ENCODE data around the gene ITPA.

The ITPA gene

DNA sequence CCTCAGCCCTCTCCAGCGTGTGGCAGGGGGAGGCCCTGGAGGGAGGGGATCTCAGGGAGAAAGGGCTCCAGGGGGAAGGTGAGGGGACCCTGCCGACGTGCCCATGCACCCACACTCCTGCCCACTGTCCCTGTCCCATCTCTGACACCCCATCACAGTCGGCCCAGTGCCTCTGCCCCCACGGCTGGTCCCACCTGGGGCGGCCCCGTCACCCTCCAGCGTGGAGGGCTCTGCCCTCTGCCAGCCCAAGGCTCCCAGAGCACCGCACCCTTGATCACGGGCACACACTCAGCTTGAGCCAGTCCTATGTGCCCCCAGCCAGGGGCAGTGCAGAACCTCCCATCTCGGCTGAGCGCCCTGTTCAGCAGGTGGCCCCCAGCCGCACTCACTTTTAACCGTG lies 20.5 kb downstream of the ITPA start:
- no peak for FAIRE-seq

DNA sequence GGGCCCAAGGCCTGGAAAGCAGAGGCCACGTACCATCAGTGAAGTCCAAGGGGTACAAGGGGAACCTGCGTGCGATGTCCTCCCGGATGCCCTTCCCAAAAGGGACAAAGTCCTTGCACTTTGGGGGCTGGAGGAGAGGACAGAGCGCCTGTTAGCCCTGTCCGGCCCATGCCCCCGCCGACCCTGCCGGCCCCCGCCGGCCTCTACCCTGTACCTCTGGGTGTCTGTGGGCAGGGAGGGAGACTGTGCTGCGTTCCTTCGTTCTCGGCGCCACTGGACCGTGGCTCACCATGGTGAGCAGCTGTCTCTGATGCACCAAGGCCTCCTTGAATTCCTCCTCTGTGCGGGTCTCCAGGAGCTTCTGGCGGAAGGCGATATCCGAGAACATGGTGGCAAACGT lies 21.8 kb downstream of the ITPA start:
- no peak for FAIRE-seq

DNA sequence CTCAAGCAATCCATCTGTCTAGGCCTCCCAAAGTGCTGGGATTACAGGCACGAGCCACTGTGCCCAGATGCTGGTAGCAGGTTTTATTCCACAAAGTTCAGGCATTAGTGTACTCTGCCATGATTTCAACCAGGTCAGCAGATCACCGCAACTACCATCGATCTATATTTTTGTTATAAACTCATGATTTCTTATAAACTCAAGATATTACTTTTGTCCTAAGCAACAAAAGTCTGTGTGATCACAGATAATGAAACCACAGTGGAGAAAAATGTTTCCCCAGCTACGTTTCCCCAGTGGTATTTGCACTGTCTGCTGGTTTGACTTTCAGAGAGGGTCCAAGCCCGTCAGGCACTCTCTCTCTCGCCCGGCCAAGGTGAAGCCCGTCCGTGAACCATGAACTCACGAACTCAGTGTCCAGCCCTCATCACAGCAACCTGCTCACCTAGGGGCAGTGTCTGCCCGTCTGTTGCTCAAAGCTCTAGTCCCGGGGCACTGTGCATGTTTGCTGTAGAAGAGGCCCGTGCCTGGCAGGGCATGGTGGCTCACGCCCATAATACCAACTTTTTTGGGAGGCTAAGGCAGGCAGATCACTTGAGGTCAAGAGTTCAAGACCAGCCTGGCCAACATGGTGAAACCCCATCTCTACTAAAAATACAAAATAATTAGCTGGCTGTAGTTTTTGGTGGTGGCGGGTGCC lies 22.7 kb downstream of the ITPA start:
- no peak for FAIRE-seq

DNA sequence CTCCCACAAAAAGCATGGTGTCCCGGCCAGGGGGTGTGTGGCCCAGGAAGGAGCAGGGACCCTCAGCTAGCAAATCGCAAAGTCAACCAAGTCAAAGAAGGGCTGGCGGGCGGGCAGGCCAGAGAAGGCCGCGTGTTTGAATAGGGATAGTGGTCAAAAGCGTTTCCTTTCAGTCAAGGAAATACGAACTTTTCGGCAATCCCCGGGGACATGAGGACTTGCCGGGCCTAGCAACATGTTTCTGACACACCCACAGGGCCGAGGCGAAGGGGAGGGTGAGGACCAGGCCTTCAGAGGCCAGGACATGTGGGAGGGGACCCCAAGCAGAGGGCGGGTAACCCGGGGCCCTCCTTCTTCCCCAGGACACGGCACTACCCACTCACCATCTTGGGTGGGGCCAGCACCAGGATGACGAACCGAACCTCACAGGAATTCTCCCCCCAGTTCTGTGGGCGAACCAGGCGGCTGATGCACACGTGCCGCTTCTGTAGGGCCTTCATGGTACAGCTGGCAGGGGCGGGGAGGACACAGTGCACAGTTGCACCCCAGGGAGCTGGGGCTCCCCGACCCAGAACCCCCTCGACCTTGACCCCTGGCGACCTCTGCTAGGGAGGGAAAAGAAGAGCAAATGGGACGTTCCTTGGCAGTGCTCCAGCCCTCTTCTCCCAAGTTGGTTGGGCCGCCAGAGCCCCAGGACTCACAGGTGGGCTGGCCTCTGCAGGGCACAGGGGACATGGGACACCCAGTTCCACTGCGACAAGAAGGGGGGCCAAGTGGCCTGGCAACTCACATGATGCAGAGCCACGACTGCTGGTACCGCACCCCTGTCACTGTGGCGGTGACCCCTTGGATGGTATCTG lies 24.1 kb downstream of the ITPA start:
- FAIRE-seq = no peak

DNA sequence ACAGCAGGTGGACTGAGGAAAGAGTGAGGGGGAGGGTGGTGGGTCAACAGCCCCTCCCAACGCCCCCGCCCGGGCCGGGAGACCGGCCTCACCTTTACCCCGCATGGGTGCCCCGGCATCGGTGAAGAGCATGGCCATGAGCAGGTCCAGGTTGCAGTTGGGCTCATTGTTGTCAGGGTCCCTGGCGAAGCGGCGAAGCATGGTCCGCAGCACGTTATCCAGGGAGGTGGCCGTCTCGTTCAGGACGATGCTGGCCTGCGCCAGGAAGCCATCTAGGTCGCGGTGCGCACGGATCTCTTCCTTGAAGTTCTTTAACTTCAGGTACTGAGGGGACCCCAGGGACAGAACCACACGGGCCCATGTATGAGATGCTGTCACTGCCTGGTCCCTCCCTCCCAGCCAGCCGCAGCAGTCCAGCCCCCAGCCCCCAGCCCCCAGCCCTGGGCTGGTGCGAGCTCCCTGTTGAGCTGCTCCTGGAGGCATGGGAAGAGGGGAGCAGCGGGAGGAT lies 24.7 kb downstream of the ITPA start:
- FAIRE-seq = no peak

DNA sequence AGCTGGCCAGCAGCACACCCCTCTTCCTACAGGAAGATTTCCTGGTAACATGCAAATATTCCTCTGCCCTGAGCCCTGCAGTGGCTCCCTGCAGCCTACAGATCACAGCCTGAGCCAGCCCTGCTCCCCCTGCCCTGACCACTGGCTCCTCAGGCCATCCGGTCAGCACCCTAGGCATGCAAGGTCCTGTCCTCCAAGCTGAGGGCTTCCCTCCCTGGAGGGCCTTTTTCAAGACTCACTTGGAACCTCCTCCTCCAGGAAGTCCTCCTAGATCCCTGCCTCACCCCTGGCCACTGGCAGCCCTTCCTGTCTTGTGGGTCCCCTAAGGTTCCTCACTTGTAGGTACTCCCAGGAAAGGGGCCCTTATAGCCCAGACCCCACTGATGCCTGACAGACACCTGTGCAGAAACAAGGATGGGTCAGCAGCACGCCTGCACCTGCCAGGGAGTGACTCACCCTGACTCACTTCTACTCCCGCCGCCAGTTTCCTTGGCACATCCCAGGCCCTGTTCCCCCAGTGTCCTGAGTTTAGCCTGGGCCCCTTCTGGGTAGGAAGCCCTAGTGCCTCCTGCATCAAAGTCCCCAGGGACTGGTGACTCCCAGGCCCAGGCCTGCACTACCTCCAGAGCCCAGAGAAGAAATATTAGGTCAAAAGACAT lies 26.5 kb downstream of the ITPA start:
- FAIRE-seq = no peak

DNA sequence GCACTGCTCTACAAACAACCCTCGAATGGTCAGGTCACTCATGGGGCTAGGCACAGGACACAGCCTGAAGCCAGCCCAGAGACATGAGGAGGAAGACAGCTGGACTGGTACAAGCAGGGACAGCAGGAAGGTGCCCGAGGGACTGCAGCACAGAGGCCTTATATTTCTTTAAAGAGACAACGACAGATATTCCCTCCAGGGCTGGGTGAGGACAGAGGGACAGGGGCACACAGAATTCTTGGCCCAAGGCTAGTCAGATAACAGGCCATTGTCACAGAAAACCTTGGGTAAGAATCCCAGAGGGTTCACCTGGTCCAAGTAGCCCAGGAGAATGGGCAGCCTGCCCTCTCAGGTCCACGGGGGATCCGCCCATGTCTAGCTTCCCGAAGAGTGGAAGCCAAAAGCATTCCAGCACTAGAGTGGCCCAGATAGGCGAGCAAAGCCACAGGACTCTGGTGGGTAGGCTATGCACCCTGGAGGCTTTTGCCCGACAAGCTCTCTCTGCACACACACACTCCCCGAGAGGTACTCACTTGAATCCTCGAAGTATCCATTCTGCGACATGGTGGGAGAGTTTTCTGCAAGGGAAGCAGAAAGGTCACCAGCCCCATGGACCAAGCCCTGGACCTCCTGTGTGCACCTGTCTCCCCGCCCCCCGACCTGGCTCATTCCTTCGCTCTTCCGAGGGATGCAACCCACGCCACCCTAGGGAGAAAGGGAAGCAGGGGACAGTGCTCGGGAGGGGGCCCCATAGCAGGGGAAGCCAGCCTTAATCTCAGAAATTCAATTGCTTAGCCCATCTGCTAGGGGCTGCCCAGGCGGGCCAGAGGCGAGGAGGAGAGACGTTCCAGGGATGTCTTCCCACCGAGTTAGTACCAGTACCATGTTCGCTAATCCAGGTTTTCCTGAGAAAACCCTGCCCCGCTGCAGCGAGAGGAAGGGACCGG lies 28.0 kb downstream of the ITPA start:
- no peak for FAIRE-seq

DNA sequence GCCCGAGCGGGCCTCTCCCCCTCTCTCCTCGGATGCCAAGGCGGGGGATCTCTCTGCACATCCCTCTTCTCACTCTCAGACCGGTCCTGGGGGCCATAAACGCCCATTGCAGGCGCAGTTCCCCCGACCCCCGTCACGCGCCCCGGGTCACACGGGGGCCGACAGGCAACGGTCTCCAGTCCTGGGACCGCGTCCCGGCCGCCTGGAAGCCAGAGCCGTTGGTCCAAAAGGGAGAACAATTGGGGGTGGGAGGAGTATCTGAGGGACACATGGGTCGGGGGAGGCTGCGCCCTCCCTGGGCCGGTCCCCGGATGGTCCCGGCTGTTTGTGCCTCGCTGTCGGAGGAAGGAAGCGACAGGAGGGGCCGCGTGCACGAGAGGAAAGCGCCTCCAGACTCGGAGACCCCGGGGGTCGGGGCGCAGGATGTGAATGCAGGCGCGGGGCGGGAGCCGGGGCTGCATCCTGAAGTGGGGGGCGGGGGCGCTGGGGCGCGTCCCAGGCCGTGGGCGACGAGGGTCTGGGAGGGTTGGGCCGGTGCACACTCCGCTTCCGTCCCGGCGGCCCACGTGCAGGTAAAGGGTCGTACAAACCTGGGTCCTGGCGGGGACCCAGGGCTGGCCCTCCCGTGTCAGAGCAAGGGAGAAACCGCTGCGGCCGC lies 28.8 kb downstream of the ITPA start:
- FAIRE-seq = no peak

DNA sequence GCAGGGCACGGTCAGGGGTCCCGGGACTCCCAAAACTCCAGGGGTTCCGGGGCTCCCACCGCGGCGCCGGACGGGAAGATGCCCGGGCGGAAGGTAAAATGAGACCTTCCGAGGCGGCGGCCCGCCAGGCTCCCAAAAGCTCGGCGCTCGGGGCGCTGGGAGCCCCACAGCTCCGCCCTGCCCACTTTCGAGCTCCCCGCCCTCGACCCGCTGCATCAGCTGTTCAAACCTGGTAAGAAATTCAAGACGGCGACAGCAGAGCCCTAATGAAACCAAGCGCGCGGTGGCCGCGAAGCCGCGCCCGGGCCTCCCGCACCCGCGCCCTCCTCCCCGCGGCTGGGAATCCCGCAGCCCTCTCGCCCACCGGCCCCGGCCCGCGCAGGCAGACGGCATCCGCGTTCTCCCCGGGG lies 29.3 kb downstream of the ITPA start:
- FAIRE-seq = no peak

DNA sequence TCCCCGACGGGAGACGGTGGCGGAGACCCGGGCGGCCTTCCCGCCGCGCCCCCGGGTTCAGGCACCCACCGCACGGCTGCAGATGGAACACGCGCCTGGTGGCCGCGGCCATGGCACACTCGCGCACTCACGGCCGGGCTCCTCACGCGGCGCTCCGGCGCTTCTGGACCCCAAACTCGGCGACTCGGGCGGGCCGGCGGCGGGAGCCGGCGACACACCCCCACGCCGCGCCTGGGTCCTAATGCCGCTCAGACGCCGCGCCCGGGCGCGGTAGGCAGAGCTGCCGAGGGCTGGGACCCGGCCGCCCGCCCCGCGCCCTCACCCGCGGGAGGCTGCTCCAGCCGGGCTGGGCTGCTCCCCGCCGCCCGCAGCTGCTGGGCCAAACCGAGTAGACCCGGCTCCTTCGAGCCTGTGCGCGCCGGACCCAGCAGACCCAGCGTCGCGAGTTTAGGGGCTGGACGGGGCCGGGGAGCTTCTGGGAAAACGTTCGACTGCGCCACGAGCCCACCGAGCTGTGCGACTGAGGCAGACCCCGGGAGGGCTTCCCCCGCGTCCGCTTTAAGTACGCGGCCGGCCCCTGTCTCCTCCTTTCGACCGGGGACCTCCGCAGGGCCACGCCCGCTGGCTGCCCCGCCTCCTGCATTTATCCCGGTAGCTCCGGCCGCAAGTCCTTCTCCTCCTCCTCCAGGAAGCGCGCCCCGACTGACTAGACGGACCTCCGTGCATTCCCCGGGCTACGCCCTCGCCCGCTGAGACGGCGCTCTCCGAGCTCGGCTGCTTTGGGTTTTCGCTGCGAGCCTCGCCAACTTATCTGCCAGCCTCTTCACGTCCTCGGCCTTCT lies 29.9 kb downstream of the ITPA start, which contains the start of gene SLC4A11:
Gene SLC4A11 (minus strand): TSS at position 165 of the 841 bp plus-strand sequence. CDS start 53 bp downstream, at position 112.
- no peak for FAIRE-seq

DNA sequence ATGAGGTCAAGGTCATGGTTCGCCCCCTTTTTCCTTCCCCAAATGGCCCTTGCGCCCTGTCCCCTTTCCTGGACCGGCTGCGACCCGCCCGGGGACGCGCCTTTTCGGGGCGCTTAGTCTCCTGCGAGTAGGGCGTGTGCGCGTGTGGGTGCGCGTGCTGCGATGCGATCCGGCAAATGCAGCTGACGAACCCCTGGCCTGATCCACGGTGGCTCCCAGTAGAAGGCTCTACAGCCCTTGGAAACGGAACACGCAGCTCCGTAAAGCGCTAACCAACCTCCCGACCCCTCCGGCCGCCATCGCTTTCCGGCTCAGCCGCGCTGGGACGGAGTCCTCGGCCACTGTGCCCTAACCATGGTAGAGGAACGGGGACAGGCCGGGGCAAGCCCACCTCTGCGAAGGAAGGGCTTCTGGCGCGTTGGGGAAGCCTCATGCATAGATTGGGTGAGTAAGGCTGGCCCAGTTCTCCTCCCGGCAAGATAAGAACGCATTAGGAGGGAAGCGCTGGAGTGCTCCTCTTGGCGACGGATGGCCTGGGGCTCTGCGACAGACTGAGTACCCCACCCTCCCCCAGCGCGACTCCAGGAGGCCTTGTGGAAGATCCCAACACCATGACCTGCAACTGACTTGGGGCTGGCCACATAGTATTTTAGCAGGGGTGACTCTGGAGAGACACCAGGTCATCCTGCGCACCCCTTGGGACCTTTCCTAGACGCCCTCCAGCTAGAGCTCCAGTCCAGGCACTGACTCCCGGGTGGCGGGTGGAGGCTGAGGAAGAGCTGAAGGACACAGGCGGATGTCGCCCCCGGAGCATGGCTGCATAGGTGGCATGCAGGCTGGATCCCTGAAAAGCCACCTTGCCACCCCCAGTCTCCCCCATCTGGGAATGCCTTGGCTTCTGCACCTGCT lies 30.8 kb downstream of the ITPA start:
- no peak for FAIRE-seq

DNA sequence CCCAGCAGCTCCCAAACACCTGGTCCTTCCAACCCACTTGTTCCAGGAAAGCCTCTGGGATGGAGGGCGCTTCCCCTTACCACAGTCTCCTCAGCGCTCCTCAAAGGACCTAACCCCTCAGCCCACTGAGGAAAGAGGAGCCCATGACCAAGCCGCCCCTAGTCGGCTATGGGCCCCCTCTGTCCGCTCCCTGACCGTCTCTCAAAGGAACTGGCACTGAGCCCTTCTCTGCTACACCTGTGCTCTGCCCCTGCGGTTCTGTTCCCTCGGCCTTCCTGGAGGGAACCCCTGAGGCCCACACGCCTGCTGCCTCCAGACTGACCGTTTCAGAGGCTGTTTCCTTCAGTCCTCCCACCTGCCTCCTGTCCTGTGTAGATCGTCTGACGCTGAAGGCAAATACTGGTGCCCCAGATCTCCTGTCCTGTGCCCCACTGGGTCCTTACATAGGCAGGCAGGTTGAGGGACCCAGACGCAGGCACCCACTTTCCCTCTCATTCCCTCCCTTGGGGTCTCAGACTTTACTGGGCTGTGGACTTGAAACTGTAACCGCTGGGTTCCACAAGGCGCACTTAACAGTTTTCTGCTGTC lies 31.6 kb downstream of the ITPA start:
- FAIRE-seq = no peak

DNA sequence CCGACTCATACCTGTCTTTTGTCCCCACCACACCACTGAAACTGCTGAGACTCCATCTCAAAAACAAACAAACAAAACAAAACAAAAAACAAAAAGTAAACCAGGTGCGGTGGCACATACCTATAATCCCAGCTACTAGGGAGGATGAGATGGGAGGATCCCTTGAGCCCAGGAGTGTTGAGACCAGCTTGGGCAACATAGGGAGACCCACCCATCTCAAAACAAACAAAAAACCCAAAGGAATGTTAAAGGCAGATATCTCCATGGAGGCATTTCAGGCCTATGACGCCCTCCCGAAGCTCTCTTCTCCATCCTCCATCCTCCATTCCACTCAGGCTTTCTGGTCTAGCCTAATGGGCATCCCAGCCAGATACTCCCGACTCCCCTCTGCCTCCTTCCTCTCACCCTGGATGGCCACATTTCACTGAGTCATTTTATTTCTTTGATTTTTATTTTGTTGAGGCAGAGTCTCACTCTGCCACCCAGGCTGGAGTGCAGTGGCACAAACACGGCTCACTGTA lies 32.9 kb downstream of the ITPA start:
- no peak for FAIRE-seq

DNA sequence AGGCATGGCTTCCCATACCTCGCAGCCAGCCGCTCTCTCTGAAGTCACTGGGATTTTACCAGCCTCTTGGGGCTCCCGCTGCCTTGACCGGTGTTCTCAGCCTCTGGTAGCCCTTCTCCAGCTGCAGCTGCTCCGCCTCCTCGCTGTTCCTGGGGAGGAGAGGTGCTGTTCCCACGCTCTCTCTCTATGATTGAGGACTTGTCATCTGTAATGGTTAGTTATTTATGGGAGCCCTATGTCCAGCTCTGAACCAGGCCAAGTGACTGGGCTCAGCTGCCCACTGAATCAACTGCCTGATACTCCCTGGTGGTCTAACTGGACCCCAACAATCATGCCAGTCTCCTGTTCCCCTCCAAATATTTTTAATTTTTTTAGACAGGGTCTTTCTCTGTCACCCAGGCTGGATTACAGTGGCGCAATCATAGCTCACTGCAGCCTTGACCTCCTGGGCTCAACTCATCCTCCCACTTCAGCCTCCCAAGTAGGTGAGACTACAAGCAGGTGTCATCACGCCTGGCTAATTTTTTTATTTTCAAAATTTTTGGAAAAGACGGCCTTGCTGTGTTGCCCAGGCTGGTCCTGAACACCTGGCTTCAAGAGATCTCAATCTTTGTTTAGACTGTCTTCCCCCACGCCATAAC lies 34.5 kb downstream of the ITPA start:
- no peak for FAIRE-seq

DNA sequence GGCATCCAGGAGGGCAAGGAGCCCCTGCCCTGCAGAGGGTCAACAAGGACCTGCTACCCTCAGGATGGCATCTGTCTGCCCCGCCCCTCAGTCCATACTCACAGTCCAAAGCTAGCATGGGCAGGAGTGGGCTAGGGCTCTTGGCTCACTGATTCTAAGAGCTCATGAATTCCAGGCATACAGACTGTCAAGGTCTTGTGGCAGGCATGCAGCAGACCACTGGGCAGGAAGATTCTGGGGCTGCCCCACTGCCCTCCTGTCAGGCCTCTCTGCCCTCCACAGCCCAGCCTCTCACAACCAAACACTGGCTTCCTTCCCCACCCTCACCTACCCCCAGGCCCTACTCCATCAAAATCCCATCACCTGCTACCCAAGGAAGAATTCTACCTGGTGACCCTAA lies 35.3 kb downstream of the ITPA start:
- no peak for FAIRE-seq

DNA sequence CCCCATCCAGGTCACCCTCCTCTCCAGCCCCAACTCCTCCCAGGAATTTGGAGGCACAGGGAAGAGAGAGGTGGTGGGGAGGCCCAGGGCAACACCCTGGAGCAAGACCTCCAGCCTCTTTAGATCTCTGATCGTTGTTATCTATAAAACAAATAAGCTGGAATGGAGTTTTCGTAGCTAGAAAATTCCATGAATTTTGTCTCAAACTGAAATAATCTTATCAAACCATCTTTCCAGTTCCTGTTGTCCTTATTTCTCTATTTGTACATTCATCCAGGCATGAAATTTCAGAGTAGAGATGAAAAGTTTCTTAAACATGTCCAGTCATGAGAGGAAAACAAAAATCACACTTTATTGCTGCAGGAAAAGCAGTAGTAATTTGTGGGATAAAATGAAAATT lies 35.9 kb downstream of the ITPA start:
- FAIRE-seq = peak; percentile 78

DNA sequence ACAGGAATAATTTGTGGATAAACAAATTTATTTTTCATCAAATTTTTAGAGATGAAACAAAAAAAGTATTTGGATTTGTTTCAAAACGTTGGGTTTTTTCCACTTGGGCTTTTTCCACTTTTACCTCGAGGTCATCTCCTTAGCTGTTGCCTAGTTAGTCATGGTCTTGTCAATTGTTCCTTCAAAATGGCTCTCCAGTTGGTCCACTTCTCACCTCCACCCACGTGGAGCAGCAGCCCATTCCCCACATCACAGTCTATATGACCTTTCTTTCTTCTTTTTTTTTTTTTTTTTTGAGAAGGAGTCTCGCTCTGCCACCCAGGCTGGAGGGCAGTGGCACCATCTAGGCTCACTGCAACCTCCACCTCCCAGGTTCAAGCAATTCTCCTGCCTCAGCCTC lies 36.4 kb downstream of the ITPA start:
- FAIRE-seq = no peak

DNA sequence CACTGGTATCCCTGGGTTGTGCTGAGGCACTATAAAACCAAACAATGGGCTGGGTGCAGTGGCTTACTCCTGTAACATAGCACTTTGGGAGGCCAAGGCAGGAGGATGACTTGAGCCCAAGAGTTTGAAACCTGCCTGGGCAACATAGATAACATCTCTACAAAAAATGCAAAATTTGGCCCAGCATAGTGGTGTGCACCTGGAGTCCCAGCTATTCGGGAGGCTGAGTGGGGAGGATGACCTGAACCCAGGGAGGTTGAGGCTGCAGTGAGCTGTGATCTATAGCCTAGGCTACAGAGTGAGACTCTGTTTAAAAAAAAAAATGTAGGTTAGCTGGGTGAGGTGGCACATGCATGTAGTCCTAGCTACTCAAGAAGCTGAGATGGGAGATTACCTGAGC lies 37.4 kb downstream of the ITPA start:
- no peak for FAIRE-seq

DNA sequence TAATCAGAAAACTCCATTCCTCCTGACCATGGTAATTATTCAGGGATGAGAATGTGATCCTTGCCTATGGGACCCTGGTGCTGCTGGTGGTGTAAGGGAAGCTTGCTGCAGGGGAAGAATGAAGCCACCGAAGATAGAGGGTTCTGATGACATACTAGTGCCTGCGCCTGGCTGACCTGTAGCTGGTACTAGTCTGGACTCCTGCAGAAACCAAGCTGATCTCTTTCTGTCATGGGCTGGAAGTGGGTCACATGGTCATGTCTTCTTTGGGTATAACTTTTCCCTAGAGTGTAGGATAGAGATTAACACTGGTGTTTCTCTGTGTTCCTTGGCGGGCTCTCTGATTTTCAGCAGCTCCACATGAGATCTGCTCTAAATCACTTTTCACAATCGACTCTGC lies 38.3 kb downstream of the ITPA start:
- no peak for FAIRE-seq

All from G401.6 (cell line).